Mucosa of descending colon (tissue), 3 donors: Measurements from ENCODE around the gene DIP2A. TPM values are rescaled to one million over a fixed set of nuclear protein-coding genes. Genes with fewer than 3 reads are reported as not detected.

Experiments used
- ATAC-seq: fragments of 200-7000 bp; cut with Tn5 transposase; one replicate; pipeline ENCODE4 v1.9.1; 2020; ENCODE audit warnings: mild to moderate bottlenecking, moderate library complexity
- DNase-seq, 3 donors: peaks; one replicate each; pipeline ENCODE4 v3.0.0-alpha.2; 2020
- H3K36me3 ChIP-seq: fragments of 200-600 bp; one replicate; pipeline ENCODE4 v1.8.0; 2021; ENCODE audit warnings: low read depth, mild to moderate bottlenecking
- H3K4me1 ChIP-seq: fragments of 200-600 bp; one replicate; pipeline ENCODE4 v1.8.0; 2021; ENCODE audit warnings: low read depth, mild to moderate bottlenecking
- H3K4me3 ChIP-seq: fragments of 200-600 bp; one replicate; pipeline ENCODE4 v1.8.0; 2021; ENCODE audit warnings: mild to moderate bottlenecking
- H3K9me3 ChIP-seq: fragments of 200-600 bp; one replicate; pipeline ENCODE4 v1.8.0; 2021; ENCODE audit warnings: mild to moderate bottlenecking
- CTCF ChIP-seq: fragments of 200-600 bp; IDR thresholded peaks from one replicate; pipeline ENCODE4 v1.8.0; 2022; ENCODE audit warnings: antibody characterized with exemption, mild to moderate bottlenecking
- intact Hi-C, 2 donors: fragments of 100-400 bp; cut with DNase I in 1 of 2; cut with micrococcal nuclease in 1 of 2; formaldehyde crosslinking; loops; one replicate each; pipeline versions ENCODE4 v1.11.0 to v1.11.1; 2022; cut with DNase I, micrococcal nuclease
- total RNA-seq, 3 donors: library from RNA; stranded (reverse); fragmentation: NEBNext Ultra II Directional in 2 of 3; extraction: Animal tissue kit (Norgen Biotek cat#: 25700) in 2 of 3; gene quantifications; one replicate each; pipeline versions ENCODE4 v1.2.1 to v1.2.4, GENCODE V29; 2021 to 2023
- donor health status: DM: no; HTN: no; CAD: no; lungs with moderate emphysema.
- donor health status: DM: no; HTN: no; CAD: no.
- donor health status: DM: no; HTN: yes; CAD: no.

Gene DIP2A
- total RNA-seq, 3 donors from 2014 or later = 43.8 to 56.7 (median 49.3) TPM

- intact Hi-C loops = no loop called here
- no peaks in the 10 kb centered on the region for H3K36me3 ChIP-seq
- no peak for TF ChIP-seq CTCF
- no peaks in the 10 kb centered on the region for H3K4me1 ChIP-seq
- DNase-seq = no peak
- no peak overlapping the region for H3K4me3 ChIP-seq
- H3K9me3 ChIP-seq = no peaks in the 10 kb centered on the region
- ATAC-seq = no peak
Observed at GRCh38 chr21:46544824-46545223, 86.1 kb downstream of the DIP2A start.

DNA sequence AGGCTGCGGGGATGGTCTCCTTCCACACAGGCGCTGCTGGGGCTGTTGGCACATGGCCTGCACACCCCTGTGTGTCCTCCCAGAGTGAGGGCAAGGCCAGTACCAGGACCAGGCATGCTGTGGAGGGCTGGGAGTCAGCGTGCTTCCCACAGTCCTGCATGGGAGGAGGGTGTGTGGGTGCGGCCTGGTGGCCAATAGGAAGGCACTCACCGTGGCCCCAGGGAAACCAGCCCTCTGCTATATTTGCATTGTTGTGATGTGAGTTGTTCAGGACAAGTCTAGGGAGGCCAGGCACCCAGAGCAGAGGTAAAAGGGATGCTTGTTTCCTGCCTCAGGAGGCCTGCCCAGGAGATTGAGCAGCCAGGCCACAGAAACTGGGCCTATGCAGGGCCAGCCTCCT, 86.7 kb downstream of the DIP2A start:
- no peak overlapping the region for H3K4me3 ChIP-seq
- no peaks in the 10 kb centered on the region for H3K9me3 ChIP-seq
- H3K4me1 ChIP-seq = no peaks in the 10 kb centered on the region
- ATAC-seq = peak; percentile 17
- intact Hi-C loops = no loop called here
- no peak for DNase-seq
- TF ChIP-seq CTCF = no peak
- no peaks in the 10 kb centered on the region for H3K36me3 ChIP-seq

GRCh38 chr21:46545911-46546310, 87.2 kb downstream of the DIP2A start:
- H3K4me1 ChIP-seq = no peaks in the 10 kb centered on the region
- H3K4me3 ChIP-seq = no peak overlapping the region
- no peaks in the 10 kb centered on the region for H3K36me3 ChIP-seq
- intact Hi-C loops = no loop called here
- H3K9me3 ChIP-seq = no peaks in the 10 kb centered on the region
- no peak for DNase-seq
- ATAC-seq = no peak
- TF ChIP-seq CTCF = no peak

- no peak for TF ChIP-seq CTCF
- H3K9me3 ChIP-seq = no peaks in the 10 kb centered on the region
- H3K4me1 ChIP-seq = no peaks in the 10 kb centered on the region
- H3K4me3 ChIP-seq = no peak overlapping the region
- intact Hi-C loops = no loop called here
- ATAC-seq (no peak), DNase-seq (no peak)
- no peaks in the 10 kb centered on the region for H3K36me3 ChIP-seq
Observed at GRCh38 chr21:46546799-46547198, 88.1 kb downstream of the DIP2A start.

GRCh38 chr21:46549650-46550049, 91.0 kb downstream of the DIP2A start:
- no peak for DNase-seq
- no peaks in the 10 kb centered on the region for H3K36me3 ChIP-seq
- H3K4me3 ChIP-seq = no peak overlapping the region
- no peaks in the 10 kb centered on the region for H3K4me1 ChIP-seq
- no peak for ATAC-seq
- no peak for TF ChIP-seq CTCF
- intact Hi-C loops = no loop called here
- H3K9me3 ChIP-seq = no peaks in the 10 kb centered on the region
